Sigmoid colon (tissue), 7 donors: ENCODE measurements around the gene CXCL11. TPM values are rescaled to one million over a fixed set of nuclear protein-coding genes. Genes with fewer than 3 reads are reported as not detected.
"Not testable (repeated sequence)": the region's sequence is repeated elsewhere in the genome, so short reads cannot be mapped to it uniquely, and the experiment has no call there.

Source experiments
- DNase-seq: peaks from one replicate; pipeline ENCODE4 v3.0.0-alpha.2; 2019
- H3K27ac ChIP-seq, 4 donors: fragments of 200-600 bp; sonication (generic); one replicate each; pipeline ENCODE4 v1.5.1; 2016 to 2019; ENCODE audit warnings: mild to moderate bottlenecking in 1 of 4
- H3K27me3 ChIP-seq, 3 donors: fragments of 200-600 bp; sonication (generic); one replicate each; pipeline ENCODE4 v1.5.1; 2019; ENCODE audit warnings: mild to moderate bottlenecking in 1 of 3
- H3K36me3 ChIP-seq, 4 donors: fragments of 200-600 bp; sonication (generic); one replicate each; pipeline ENCODE4 v1.5.1; 2016 to 2019
- H3K4me1 ChIP-seq, 4 donors: fragments of 200-600 bp; sonication (generic); one replicate each; pipeline ENCODE4 v1.5.1; 2017 to 2019
- H3K4me3 ChIP-seq, 4 donors: fragments of 200-600 bp; sonication (generic); one replicate each; pipeline ENCODE4 v1.5.1; 2017 to 2019; ENCODE audit warnings: mild to moderate bottlenecking in 2 of 4, moderate library complexity in 1 of 4
- H3K9me3 ChIP-seq, 4 donors: fragments of 200-600 bp in 3 of 4; sonication (generic) in 3 of 4; one replicate each; pipeline versions ENCODE4 v1.5.1 to v1.6.1; 2013 to 2019
- EP300 ChIP-seq, 4 donors: sonication (generic); formaldehyde crosslinking; IDR thresholded peaks; one replicate each; pipeline ENCODE4 v1.6.1; 2017; ENCODE audit warnings: antibody characterized with exemption in 4 of 4
- POLR2A ChIP-seq, 2 donors: fragments of 450-650 bp; IDR thresholded peaks; one replicate each; pipeline ENCODE4 v1.6.1; 2016; ENCODE audit warnings: antibody characterized with exemption in 2 of 2, mild to moderate bottlenecking in 2 of 2, moderate library complexity in 2 of 2
- POLR2AphosphoS5 ChIP-seq, 4 donors: sonication (generic); formaldehyde crosslinking; IDR thresholded peaks; one replicate each; pipeline ENCODE4 v1.6.1; 2017; ENCODE audit warnings: antibody characterized with exemption in 4 of 4
- WGBS, 2 donors: extraction: QIAGEN DNeasy Blood & Tissue Kit; methylation state at CpG; one replicate each; pipeline ENCODE4 v1.1.7; 2013; 5-methylcytosine and 5-hydroxymethylcytosine counted together
- intact Hi-C: fragments of 100-400 bp; cut with DNase I; formaldehyde crosslinking; loops from one replicate; pipeline ENCODE4 v1.15.1; 2023
- polyA plus RNA-seq, 3 donors: library from polyadenylated mRNA; stranded (reverse); fragments of 200-250 nt; gene quantifications; one replicate each; pipeline ENCODE4 v1.2.3, GENCODE V29; 2013
- total RNA-seq, 4 donors: library from RNA; depleted of rRNA; stranded (reverse); fragments of >200 nt; gene quantifications; one replicate each; pipeline ENCODE4 v1.1.0, GENCODE V29; 2016
- TF ChIP-seq, protein P1 (sequence below), 4 experiments: fragments of 450-650 bp in 3 of 4; fragments of 200-600 bp in 1 of 4; IDR thresholded peaks; one replicate each; pipeline ENCODE4 v1.5.1; 2016 to 2019; ENCODE audit warnings: antibody characterized with exemption in 4 of 4, mild to moderate bottlenecking in 3 of 4, moderate library complexity in 2 of 4
- donor health status: healthy with polysubstance abuse.
- donor health status: Bipolar disorder and iron deficiency.
- donor health status: healthy.

CXCL11 gene
- total and polyA plus RNA-seq, 7 donors, result 22.0 TPM; not detected in 6

DNA sequence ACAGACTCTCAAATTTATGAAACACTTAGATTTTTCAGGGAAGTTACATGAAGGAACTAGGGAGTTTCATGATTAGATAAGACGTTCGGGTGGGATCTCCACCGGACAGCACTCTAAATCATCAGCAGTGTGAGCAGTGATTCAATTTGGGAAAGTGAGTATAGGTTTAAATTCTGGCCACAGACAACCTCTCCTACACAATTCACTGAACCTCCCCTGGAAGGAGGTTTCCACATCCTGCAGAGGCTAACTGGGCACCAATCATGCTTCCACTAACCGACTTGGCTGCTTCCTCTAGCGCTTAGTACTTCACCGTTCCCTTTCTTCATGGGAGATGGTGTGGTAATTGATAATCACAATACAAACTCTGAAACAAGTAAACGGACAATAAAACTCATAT is 34.2 kb downstream of the CXCL11 start:
- 79% methylated on average over 7 of the region's 7 CpGs for WGBS, 2 donors
- H3K27me3 ChIP-seq, result no peaks in the 10 kb centered on the region
- H3K4me1 ChIP-seq, result no peaks in the 10 kb centered on the region
- no peak overlapping the region for H3K4me3 ChIP-seq
- H3K36me3 ChIP-seq, result no peaks in the 10 kb centered on the region
- no peak overlapping the region for H3K27ac ChIP-seq
- TF ChIP-seq POLR2A (IDR thresholded peaks at IDR 0.05) (no peak), EP300 (IDR thresholded peaks at IDR 0.05) (no peak), POLR2AphosphoS5 (IDR thresholded peaks at IDR 0.05) (no peak)
- TF ChIP-seq, protein P1, sequence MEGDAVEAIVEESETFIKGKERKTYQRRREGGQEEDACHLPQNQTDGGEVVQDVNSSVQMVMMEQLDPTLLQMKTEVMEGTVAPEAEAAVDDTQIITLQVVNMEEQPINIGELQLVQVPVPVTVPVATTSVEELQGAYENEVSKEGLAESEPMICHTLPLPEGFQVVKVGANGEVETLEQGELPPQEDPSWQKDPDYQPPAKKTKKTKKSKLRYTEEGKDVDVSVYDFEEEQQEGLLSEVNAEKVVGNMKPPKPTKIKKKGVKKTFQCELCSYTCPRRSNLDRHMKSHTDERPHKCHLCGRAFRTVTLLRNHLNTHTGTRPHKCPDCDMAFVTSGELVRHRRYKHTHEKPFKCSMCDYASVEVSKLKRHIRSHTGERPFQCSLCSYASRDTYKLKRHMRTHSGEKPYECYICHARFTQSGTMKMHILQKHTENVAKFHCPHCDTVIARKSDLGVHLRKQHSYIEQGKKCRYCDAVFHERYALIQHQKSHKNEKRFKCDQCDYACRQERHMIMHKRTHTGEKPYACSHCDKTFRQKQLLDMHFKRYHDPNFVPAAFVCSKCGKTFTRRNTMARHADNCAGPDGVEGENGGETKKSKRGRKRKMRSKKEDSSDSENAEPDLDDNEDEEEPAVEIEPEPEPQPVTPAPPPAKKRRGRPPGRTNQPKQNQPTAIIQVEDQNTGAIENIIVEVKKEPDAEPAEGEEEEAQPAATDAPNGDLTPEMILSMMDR (IDR thresholded peaks at IDR 0.05), result no peak
- no peak for DNase-seq
- H3K9me3 ChIP-seq, result no peaks in the 10 kb centered on the region
- intact Hi-C loops, result no loop called here

DNA sequence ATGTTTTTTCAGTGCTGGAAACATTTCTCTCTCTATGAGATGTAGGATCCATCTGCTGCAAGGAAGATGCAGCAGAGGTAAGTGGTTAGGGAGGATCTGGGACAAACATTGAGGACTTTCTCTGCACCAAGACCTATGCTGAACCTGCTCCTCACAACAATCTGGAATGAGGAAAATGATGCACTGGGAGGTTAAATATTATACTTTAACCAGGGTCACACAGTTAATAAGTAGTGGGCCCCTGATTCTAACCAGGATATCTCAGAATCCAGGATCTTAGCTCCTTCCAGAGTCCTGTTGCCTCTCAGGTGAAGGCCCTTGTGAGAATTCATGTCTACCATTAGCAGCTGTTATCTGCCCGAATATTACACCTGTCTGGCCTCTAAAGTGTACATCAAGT is 35.6 kb downstream of the CXCL11 start:
- Histone ChIP-seq H3K4me1 (no peaks in the 10 kb centered on the region), H3K27me3 (no peaks in the 10 kb centered on the region), H3K9me3 (no peaks in the 10 kb centered on the region), H3K4me3 (no peak overlapping the region), H3K36me3 (no peaks in the 10 kb centered on the region), H3K27ac (no peak overlapping the region)
- WGBS, 2 donors, result 91 to 95% methylated on average over 1 of the region's 1 CpG
- no peak for DNase-seq
- no peak for TF ChIP-seq EP300 (IDR thresholded peaks at IDR 0.05)
- TF ChIP-seq POLR2A (IDR thresholded peaks at IDR 0.05), result no peak
- TF ChIP-seq, protein P1 (IDR thresholded peaks at IDR 0.05), result no peak
- no peak for TF ChIP-seq POLR2AphosphoS5 (IDR thresholded peaks at IDR 0.05)
- intact Hi-C loops, result no loop called here

DNA sequence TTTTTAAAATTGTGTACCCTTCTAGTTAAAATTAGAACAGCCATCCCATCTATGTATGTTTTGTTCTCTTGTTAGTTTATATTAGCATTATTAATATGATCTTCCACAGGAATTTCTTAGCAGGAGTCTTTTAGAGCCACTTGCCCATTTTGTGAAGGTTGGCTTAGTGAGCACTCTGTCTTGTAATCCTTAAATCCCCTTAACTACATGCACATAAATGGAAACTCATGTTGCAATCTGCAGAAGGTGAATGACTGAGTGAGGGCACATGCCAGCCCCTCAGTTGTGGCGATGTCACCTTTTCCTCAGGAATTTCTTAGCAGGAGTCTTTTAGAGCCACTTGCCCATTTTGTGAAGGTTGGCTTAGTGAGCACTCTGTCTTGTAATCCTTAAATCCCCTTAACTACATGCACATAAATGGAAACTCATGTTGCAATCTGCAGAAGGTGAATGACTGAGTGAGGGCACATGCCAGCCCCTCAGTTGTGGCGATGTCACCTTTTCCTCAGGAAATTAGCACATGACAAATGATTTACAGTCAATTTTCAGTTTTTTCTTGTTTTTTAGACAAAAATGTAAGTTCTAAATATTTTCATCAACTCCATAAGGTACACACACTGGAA is 37.2 kb downstream of the CXCL11 start:
- H3K27ac ChIP-seq, H3K4me1 ChIP-seq, intact Hi-C loops, H3K27me3 ChIP-seq, H3K4me3 ChIP-seq, H3K36me3 ChIP-seq, H3K9me3 ChIP-seq, DNase-seq: not testable (repeated sequence)
- WGBS, 2 donors, result 88 to 97% methylated on average over 2 of the region's 2 CpGs

DNA sequence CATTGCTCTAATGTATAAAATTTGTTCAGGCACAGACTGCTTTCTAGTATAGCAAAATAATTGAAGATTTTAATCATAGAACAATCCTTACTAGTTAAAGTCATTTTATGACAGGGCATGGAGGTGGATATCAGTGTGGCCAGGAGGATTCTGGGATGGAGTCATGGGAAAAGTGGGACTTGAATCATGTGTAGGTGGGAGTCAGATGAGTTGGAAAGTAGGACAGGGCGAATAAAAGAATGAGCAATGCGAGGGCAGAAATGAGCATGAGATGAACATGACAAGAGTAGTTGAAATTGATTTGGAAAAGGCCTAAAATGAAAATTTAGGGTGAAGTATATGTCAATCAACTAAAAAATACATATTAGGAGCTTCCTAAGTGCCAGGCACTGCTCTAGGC is 37.9 kb downstream of the CXCL11 start:
- Histone ChIP-seq H3K4me3 (no peak overlapping the region), H3K4me1 (no peaks in the 10 kb centered on the region), H3K27me3 (no peaks in the 10 kb centered on the region), H3K36me3 (no peaks in the 10 kb centered on the region), H3K9me3 (no peaks in the 10 kb centered on the region), H3K27ac (no peak overlapping the region)
- WGBS, 2 donors, result 93 to 96% methylated on average over 2 of the region's 2 CpGs
- intact Hi-C loops, result no loop called here
- no peak for DNase-seq
- TF ChIP-seq POLR2AphosphoS5 (IDR thresholded peaks at IDR 0.05) (no peak), EP300 (IDR thresholded peaks at IDR 0.05) (no peak)

DNA sequence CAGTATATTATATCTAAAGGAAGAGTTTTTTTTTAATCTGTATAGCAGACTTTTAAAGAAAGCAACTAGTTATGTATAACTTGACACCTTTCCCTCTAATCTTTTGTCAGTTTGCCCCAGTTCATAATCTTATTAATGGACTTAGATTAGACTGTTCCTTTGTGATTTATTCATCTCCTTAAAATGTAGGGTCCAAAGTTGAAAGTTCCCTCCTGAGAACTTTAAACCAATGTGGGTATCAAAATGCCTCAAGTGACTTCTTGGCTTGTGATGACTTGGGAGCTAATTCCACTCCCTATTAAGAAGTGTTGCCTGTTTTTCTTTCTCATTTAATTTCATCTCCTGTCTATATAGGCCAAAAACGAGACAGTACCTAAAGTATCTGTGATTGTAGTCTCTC is 38.8 kb downstream of the CXCL11 start:
- DNase-seq, result no peak
- WGBS, 2 donors, result 77 to 78% methylated on average over 1 of the region's 1 CpG
- Histone ChIP-seq H3K27me3 (no peaks in the 10 kb centered on the region), H3K4me1 (no peaks in the 10 kb centered on the region), H3K4me3 (no peak overlapping the region), H3K27ac (no peak overlapping the region), H3K9me3 (no peaks in the 10 kb centered on the region), H3K36me3 (no peaks in the 10 kb centered on the region)
- TF ChIP-seq, protein P1 (IDR thresholded peaks at IDR 0.05), result no peak
- no peak for TF ChIP-seq POLR2A (IDR thresholded peaks at IDR 0.05)
- intact Hi-C loops, result no loop called here

DNA sequence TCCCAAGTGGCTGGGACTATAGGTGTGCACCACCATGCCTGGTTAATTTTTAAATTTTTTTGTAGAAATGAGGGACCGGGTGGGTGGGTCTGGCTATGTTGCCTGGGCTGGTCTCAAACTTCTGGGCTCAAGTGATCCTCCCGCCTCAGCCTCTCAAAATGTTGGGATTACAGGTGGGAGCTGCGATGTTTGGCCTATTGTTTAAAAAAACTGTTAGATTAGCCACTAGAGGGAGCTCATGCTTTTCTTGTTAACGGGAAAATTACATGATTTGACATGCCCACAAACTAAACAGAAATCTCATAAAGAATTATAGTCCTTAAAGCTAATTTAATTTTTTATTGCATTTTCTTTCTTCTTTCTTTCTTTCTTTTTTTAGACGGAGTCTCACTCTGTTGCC is 40.1 kb downstream of the CXCL11 start:
- WGBS, 2 donors, result 2 to 14% methylated on average over 5 of the region's 5 CpGs
- H3K4me1 ChIP-seq, result peaks cover 0 to 5% (median 2%) of the 10 kb centered on the region in 4 donors
- no peaks in the 10 kb centered on the region for H3K27me3 ChIP-seq
- TF ChIP-seq, protein P1 (IDR thresholded peaks at IDR 0.05), result peak; percentile 13 to 68 (median 54)
- TF ChIP-seq POLR2A (IDR thresholded peaks at IDR 0.05), result no peak
- H3K27ac ChIP-seq, result no peak overlapping the region
- H3K9me3 ChIP-seq, result no peaks in the 10 kb centered on the region
- intact Hi-C loops, result loop anchor here (1.0 kb wide), 2 partner anchors 72 to 92 kb away; no protein-coding TSS in a partner anchor
- no peak for DNase-seq
- H3K4me3 ChIP-seq, result no peak overlapping the region
- no peaks in the 10 kb centered on the region for H3K36me3 ChIP-seq
